GM06990 (cell line): ENCODE measurements around the gene CYSRT1.
A peak's percentile ranks its signal among the peaks of the same experiment; 100 is the strongest.

Source experiments
- DNase-seq: peaks from one replicate; pipeline ENCODE4 v3.0.0-alpha.2; 2011; ENCODE audit not compliant: insufficient read length; ENCODE audit errors: extremely low read depth
- H3K27me3 ChIP-seq: replicated peaks from 2 replicates; pipeline ENCODE4 v1.6.0; 2011; ENCODE audit warnings: low read length; ENCODE audit not compliant: control insufficient read depth, insufficient read depth
- H3K36me3 ChIP-seq: 2 replicates; pipeline ENCODE4 v1.5.1; 2011; ENCODE audit warnings: low read length; ENCODE audit not compliant: control insufficient read depth, insufficient read depth
- H3K4me3 ChIP-seq: replicated peaks from 2 replicates; pipeline ENCODE4 v1.5.1; 2011; ENCODE audit warnings: low read depth, mild to moderate bottlenecking, control low read depth, low read length
- CTCF ChIP-seq: IDR thresholded peaks from 2 replicates; pipeline ENCODE4 v1.5.1; 2011; ENCODE audit warnings: low read length, control low read depth, mild to moderate bottlenecking, inconsistent platforms; ENCODE audit not compliant: insufficient read depth, poor library complexity, severe bottlenecking

CYSRT1 gene

GRCh38 chr9:137183980-137184595, 40.9 kb upstream of the CYSRT1 start:
- H3K36me3 ChIP-seq = peaks cover 41% of the 10 kb centered on the region
- no peak overlapping the region for H3K4me3 ChIP-seq
- no peak for DNase-seq
- no peak for TF ChIP-seq CTCF
- no peaks in the 10 kb centered on the region for H3K27me3 ChIP-seq

GRCh38 chr9:137184881-137185660, 39.9 kb upstream of the CYSRT1 start:
- Histone ChIP-seq H3K27me3 (no peaks in the 10 kb centered on the region), H3K36me3 (peaks cover 35% of the 10 kb centered on the region), H3K4me3 (no peak overlapping the region)
- no peak for DNase-seq
- no peak for TF ChIP-seq CTCF

GRCh38 chr9:137185921-137186320, 39.1 kb upstream of the CYSRT1 start:
- no peaks in the 10 kb centered on the region for H3K27me3 ChIP-seq
- TF ChIP-seq CTCF = no peak
- H3K36me3 ChIP-seq = peaks cover 37% of the 10 kb centered on the region
- H3K4me3 ChIP-seq = no peak overlapping the region
- DNase-seq = no peak

GRCh38 chr9:137186385-137186784, 38.6 kb upstream of the CYSRT1 start:
- no peak overlapping the region for H3K4me3 ChIP-seq
- no peak for TF ChIP-seq CTCF
- H3K36me3 ChIP-seq = peaks cover 35% of the 10 kb centered on the region
- DNase-seq = no peak
- no peaks in the 10 kb centered on the region for H3K27me3 ChIP-seq

GRCh38 chr9:137187386-137187785, 37.6 kb upstream of the CYSRT1 start:
- Histone ChIP-seq H3K27me3 (no peaks in the 10 kb centered on the region), H3K36me3 (peaks cover 36% of the 10 kb centered on the region)

More at GRCh38 chr9:137187386-137187785, 37.6 kb upstream of the CYSRT1 start:
- no peak for TF ChIP-seq CTCF
- peak overlapping the region; percentile 96 for H3K4me3 ChIP-seq
- no peak for DNase-seq
